Gastrocnemius medialis (tissue), 4 donors: ENCODE data around the gene KLF11.

ENCODE experiments used
- POLR2A ChIP-seq, 2 donors: fragments of 450-650 bp; IDR thresholded peaks; one replicate each; pipeline ENCODE4 v1.6.1; 2017; ENCODE audit warnings: antibody characterized with exemption in 2 of 2, mild to moderate bottlenecking in 2 of 2, moderate library complexity in 2 of 2
- TF ChIP-seq, protein P1 (sequence below), 5 experiments: fragments of 450-650 bp in 3 of 5; fragments of 200-600 bp in 2 of 5; sonication (generic) in 2 of 5; IDR thresholded peaks in 4 of 5; conservative IDR thresholded peaks in 1 of 5; 1 replicate in 4 of 5; 2 replicates in 1 of 5; pipeline ENCODE4 v1.5.1; 2016 to 2019; ENCODE audit warnings: antibody characterized with exemption in 5 of 5, mild to moderate bottlenecking in 3 of 5, moderate library complexity in 3 of 5

DNA sequence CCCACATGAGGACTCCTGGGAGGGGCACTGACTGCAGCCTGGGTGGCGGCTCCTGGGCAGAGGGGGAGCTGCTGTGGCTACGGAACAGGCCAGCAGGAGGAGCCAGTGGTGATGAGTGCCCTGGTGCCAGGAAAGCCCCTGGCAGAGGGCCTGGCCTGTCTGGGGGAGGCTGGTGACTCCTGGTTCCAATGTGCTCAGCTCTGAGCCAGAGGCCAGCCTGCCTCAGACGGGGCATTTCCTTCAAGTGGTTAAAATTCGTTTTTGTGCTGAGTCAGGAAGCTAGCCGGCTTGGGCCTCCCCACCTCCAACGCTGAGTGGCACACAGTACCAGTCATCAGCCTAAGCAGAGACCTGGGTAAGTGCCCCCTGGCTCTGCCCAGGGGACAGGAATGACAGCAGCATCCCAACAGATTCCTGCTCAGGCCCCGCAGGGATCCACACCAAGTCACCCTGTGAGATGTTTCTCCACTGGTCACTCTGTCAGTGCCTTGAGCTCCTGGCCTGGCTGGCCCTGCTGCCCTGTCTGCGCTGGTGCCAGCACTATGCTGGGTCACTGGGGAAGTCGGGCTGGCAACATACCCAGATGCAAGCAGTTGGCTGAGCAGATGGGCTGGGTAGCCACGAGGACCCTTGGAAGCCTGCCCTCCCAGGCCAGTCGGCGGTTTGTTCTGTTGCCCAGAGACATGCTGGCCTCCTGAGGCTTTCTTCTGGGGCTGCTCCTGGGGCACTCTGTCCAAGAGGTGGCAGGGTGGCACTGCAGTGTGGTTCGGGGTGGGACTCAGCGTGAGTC is 7.1 kb upstream of the KLF11 start:
- TF ChIP-seq, protein P1, sequence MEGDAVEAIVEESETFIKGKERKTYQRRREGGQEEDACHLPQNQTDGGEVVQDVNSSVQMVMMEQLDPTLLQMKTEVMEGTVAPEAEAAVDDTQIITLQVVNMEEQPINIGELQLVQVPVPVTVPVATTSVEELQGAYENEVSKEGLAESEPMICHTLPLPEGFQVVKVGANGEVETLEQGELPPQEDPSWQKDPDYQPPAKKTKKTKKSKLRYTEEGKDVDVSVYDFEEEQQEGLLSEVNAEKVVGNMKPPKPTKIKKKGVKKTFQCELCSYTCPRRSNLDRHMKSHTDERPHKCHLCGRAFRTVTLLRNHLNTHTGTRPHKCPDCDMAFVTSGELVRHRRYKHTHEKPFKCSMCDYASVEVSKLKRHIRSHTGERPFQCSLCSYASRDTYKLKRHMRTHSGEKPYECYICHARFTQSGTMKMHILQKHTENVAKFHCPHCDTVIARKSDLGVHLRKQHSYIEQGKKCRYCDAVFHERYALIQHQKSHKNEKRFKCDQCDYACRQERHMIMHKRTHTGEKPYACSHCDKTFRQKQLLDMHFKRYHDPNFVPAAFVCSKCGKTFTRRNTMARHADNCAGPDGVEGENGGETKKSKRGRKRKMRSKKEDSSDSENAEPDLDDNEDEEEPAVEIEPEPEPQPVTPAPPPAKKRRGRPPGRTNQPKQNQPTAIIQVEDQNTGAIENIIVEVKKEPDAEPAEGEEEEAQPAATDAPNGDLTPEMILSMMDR (IDR thresholded peaks at IDR 0.05 in 4 of 5, conservative IDR thresholded peaks at IDR 0.05 in 1 of 5), result peak; percentile 47 to 69 (median 57)
- no peak for TF ChIP-seq POLR2A (IDR thresholded peaks at IDR 0.05)
